ENCODE data around the gene CCDC24. TPM values are rescaled to one million over a fixed set of nuclear protein-coding genes. Genes with fewer than 3 reads are reported as not detected.

The CCDC24 gene
- under 1 TPM; 0.50 to 0.65 TPM for total RNA-seq

DNA sequence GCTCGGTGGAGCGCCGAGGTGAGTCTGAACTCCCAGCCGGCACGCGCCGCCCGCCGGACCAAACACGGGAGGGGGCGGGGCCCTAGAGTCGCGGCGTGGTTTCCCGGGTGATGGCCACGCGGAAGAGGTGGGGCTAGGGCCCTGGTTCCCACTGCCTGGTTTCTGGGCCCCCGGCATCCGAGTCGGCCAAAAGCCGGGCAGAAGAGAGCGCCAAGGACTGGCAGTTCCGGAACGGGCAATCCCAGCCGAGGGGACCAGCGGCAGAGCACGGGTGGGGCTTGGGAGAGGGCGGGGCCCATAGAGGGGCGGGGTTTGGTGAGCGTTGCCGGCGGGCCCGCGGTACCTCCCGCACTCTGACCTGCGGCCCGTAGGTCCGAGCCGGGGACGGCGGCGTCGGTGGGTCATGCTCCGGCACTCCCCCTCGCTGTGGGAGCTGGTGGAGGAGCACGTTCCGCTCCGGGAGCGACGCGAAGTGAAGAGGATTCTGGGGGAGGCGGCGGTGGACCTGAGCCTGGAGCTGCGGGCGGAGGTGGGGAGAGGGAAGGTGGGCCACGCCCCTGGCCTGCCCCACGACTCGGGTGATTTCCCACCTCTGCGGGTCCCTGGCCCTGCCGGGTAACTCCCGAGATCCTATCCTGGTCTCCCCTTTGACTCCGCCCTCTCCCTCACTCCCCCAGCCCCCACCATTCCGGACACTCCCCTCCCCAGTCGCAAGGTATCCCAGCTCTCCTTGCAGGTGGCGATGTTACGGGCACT is at the start of gene CCDC24:
TSS of gene CCDC24 (plus strand) at position 124 of the 756 bp plus-strand sequence. CDS start at position 404, 280 bp downstream.

GRCh38 chr1:43946236-43947060 is 45.0 kb upstream of the CCDC24 start, which contains the start of gene IPO13:
Gene IPO13 (plus strand): TSS chr1:43946950. CDS start chr1:43947601, 651 bp downstream.

DNA sequence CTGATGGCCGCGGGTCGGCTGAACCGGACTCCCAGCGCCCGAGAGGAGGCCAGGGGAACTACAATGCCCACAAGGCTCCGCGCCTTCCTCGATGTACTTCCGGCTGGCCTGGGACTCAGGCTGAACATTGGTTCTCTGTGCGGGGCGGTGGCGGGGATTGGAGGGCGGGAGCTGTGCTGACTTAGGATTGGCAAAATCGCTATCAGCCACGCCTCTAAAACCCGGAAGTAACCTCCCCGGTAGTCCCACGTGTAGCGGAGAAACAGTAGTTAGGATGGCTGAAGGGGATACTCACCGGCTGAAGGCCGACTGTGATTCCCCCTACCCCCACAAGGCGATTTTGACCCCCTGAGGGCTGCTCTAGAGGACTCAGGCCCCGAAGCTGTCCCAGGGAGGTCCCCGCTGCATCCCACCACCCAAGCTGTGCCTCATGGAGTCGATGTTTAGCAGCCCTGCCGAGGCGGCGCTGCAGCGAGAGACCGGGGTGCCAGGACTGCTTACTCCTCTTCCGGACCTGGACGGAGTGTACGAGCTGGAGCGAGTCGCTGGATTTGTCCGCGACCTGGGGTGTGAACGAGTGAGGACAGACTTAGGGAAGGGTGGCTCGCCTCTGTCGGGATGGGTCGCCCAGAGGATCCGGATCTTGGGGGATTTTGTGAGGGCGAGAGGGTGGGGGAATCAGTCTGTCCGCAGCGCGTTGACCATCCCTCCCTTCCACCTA is 21.5 kb upstream of the CCDC24 start, which contains the start of gene DPH2:
TSS of gene DPH2 (plus strand) at position 265 of the 721 bp plus-strand sequence. CDS start at position 431, 166 bp downstream.

GRCh38 chr1:43974443-43975248 is 16.8 kb upstream of the CCDC24 start, which contains the start of gene ATP6V0B:
Gene ATP6V0B (plus strand): TSS chr1:43974960. CDS start chr1:43975041, 81 bp downstream.

DNA sequence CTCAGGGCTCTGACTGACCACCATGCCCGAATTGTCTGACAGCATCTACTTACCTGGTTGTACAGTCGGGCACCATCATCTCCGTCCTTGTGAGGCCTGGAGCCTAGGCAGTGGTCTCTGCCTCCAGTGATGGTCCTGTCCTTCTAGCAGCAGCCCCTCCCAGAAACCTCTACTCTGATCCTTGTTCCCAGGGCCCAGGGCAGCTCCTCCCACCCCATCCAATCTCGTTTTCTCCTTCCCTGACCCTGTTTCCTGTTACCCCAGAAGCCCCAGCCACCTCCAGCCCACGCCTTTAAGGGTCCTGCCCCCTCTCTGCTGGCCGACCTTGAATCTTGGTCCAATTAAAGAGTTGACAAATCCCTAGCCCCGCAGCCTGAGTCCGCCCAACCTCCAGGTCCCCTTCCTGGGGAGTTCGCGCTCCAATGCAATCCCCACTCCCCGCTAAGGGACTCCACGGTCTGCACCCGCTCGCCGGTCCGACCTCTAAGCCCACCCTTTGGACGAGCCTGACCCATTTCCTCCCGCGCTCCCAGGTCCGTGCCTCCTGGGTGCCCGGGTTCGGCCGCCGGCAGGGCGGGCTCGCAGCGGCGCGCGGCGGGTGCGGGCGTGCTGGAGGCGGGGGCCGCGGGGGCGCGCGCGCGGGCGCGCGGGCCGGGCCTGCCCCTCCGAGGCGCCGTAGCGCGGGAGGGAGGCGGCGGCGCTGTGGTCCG is 12.7 kb upstream of the CCDC24 start, which contains the start of gene B4GALT2:
TSS of gene B4GALT2 (plus strand) at position 660 of the 710 bp plus-strand sequence. CDS start 1,951 bp downstream, outside the sequence.

DNA sequence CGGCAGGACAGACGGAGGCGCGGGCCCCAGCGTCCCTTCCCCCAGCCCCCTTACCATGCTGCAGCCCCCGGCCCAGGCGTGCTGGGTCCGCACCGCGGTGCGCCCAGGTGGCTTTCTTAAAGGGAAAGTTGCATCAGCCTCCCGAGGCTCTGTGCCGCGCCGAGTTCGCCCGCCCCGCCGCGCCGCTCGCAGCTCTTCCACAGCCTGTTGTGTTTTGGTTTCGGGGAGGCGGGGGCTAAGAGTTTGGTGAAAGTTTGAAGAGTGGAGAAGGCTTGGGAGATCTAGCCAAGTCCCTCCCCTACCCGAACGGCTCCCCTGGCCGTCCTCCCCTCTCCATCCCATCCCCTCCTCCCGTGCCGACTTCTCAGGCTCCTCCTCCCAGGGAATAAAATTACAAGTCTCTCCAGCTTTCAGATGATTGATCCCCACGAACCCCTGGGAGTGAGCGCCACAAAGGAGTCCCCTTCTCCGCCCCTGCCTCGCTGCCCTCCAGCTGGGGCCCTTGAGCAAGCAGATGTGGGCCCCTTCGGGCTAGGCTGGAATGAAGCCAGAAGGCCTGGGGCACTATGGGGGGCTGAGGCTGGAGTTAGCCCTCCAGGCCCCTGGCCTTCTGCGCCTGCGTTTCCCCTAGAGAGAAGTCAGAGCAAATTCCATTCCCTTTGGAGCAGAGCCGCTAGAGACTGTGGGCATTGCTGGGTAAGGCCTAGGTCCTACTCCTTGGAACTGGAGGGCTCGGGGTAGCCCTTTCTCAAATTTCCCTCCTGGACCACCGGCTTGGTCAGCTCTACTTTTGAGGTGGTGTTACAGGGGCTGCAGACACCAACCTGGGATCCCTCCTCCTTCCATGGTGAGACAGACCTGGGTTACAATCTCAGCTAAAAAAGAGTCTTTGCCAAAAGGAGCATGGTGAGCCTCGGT is 40.1 kb downstream of the CCDC24 start, which contains the start of gene SLC6A9:
TSS of gene SLC6A9 (minus strand) at position 211 of the 918 bp plus-strand sequence. CDS start 7,185 bp downstream, outside the sequence.

Other genes with a start within 250 kb of the CCDC24 start
- gene ARTN, start 57.8 kb upstream of the CCDC24 start, total RNA-seq, result under 1 TPM; 0.14 to 0.53 TPM
- gene IPO13, start 44.6 kb upstream of the CCDC24 start, total RNA-seq, result 10 to 100 TPM; 23.9 to 27.0 TPM
- 10 to 100 TPM; 26.0 to 27.0 TPM for gene DPH2, start 21.6 kb upstream of the CCDC24 start, total RNA-seq
- gene ATP6V0B, start 16.6 kb upstream of the CCDC24 start, total RNA-seq, result 10 to 100 TPM; 94.1 to 97.3 TPM
- gene B4GALT2, start 12.4 kb upstream of the CCDC24 start, total RNA-seq, result 10 to 100 TPM in 1 of 2 experiments, 1 to 10 TPM in 1; 9.7 to 10.3 TPM
- gene SLC6A9, start 39.9 kb downstream of the CCDC24 start, total RNA-seq, result 1 to 10 TPM; 4.6 to 5.1 TPM
- gene KLF17, start 127.2 kb downstream of the CCDC24 start, total RNA-seq, result not detected
- not detected for gene KLF18, start 150.0 kb downstream of the CCDC24 start, total RNA-seq
- 10 to 100 TPM; 41.0 to 47.3 TPM for gene DMAP1, start 221.9 kb downstream of the CCDC24 start, total RNA-seq